Stimulated activated CD8-positive, alpha-beta memory T cell treated with anti-CD3 and anti-CD28 coated beads, Interleukin-7, amount 100 ng/mL, for 4 hours (primary cell): ENCODE results near the gene CCDC167.

Experiments used
- DNase-seq, 2 donors: peaks; one replicate each; pipeline ENCODE4 v3.0.0-alpha.2; 2020; ENCODE audit warnings: low read depth in 2 of 2

Gene CCDC167

GRCh38 chr6:37530297-37530696 is 30.6 kb upstream of the CCDC167 start:
- DNase-seq, result no peak

- no peak for DNase-seq
Measured at GRCh38 chr6:37528541-37528940, 28.8 kb upstream of the CCDC167 start.

- no peak for DNase-seq
Measured at GRCh38 chr6:37525460-37526357, 26.0 kb upstream of the CCDC167 start.

GRCh38 chr6:37524970-37525318 is 25.3 kb upstream of the CCDC167 start:
- no peak for DNase-seq

- DNase-seq, result no peak
Measured at GRCh38 chr6:37524025-37524969, 24.6 kb upstream of the CCDC167 start.

GRCh38 chr6:37523412-37523811 is 23.7 kb upstream of the CCDC167 start:
- DNase-seq, result no peak

- no peak for DNase-seq
Measured at GRCh38 chr6:37522836-37523235, 23.1 kb upstream of the CCDC167 start.

- DNase-seq, result no peak
Measured at GRCh38 chr6:37521674-37522073, 22.0 kb upstream of the CCDC167 start.

GRCh38 chr6:37520926-37521325 is 21.2 kb upstream of the CCDC167 start:
- DNase-seq, result no peak

- DNase-seq, result no peak
Measured at GRCh38 chr6:37519461-37519860, 19.8 kb upstream of the CCDC167 start.

GRCh38 chr6:37518116-37518515 is 18.4 kb upstream of the CCDC167 start:
- no peak for DNase-seq

- DNase-seq, result peak; percentile 65 to 66
Measured at GRCh38 chr6:37517411-37517812, 17.7 kb upstream of the CCDC167 start.

- no peak for DNase-seq
Measured at GRCh38 chr6:37516920-37517405, 17.3 kb upstream of the CCDC167 start.

- peak; percentile 80 to 84 for DNase-seq
Measured at GRCh38 chr6:37516076-37516919, 16.6 kb upstream of the CCDC167 start.

- no peak for DNase-seq
Measured at GRCh38 chr6:37515712-37516075, 16.0 kb upstream of the CCDC167 start.

GRCh38 chr6:37514837-37515236 is 15.1 kb upstream of the CCDC167 start:
- no peak for DNase-seq

GRCh38 chr6:37514321-37514771 is 14.7 kb upstream of the CCDC167 start:
- DNase-seq, result no peak

GRCh38 chr6:37513576-37513975 is 13.9 kb upstream of the CCDC167 start:
- DNase-seq, result no peak

GRCh38 chr6:37513155-37513554 is 13.5 kb upstream of the CCDC167 start:
- DNase-seq, result no peak

GRCh38 chr6:37512400-37513011 is 12.8 kb upstream of the CCDC167 start:
- no peak for DNase-seq

GRCh38 chr6:37511910-37512399 is 12.3 kb upstream of the CCDC167 start:
- DNase-seq, result no peak
